Osteocyte (in vitro differentiated cells): Measurements from ENCODE around the gene BDNF. TPM values are rescaled to one million over a fixed set of nuclear protein-coding genes. Genes with fewer than 3 reads are reported as not detected.

ENCODE experiments used
- DNase-seq: peaks from one replicate; pipeline ENCODE4 v3.0.0; 2021; ENCODE audit warnings: mixed read lengths; ENCODE audit not compliant: unreplicated experiment; ENCODE audit errors: extremely low spot score
- H3K27ac Mint-ChIP-seq: one replicate; pipeline ENCODE4 v1.8.0; 2021; ENCODE audit warnings: mild to moderate bottlenecking, mixed read lengths; ENCODE audit not compliant: unreplicated experiment
- H3K27me3 Mint-ChIP-seq: one replicate; pipeline ENCODE4 v1.8.0; 2021; ENCODE audit warnings: mixed read lengths; ENCODE audit not compliant: unreplicated experiment
- H3K36me3 Mint-ChIP-seq: one replicate; pipeline ENCODE4 v1.8.0; 2021; ENCODE audit warnings: mixed read lengths; ENCODE audit not compliant: unreplicated experiment
- H3K4me1 Mint-ChIP-seq: one replicate; pipeline ENCODE4 v1.8.0; 2021; ENCODE audit warnings: mixed read lengths; ENCODE audit not compliant: unreplicated experiment
- H3K4me3 Mint-ChIP-seq: one replicate; pipeline ENCODE4 v1.8.0; 2021; ENCODE audit warnings: mild to moderate bottlenecking, moderate library complexity, mixed read lengths; ENCODE audit not compliant: unreplicated experiment
- H3K9me3 Mint-ChIP-seq: one replicate; pipeline ENCODE4 v1.8.0; 2021; ENCODE audit warnings: mixed read lengths; ENCODE audit not compliant: unreplicated experiment
- CTCF ChIP-seq: fragments of 200-600 bp; sonication (generic); IDR thresholded peaks from 2 replicates; pipeline ENCODE4 v1.5.0; 2021; ENCODE audit warnings: antibody characterized with exemption, mild to moderate bottlenecking, moderate library complexity
- total RNA-seq: library from RNA; stranded (reverse); gene quantifications from 2 replicates; pipeline ENCODE4 v1.2.1, GENCODE V29; 2021

BDNF gene
- total RNA-seq, 1 donor from 2014 or later, result 4.9 TPM

- no peak for DNase-seq
- H3K27ac Mint-ChIP-seq, result no peak overlapping the region
Observed at GRCh38 chr11:27611947-27612455, 88.3 kb downstream of the BDNF start.

GRCh38 chr11:27611390-27611789, 88.9 kb downstream of the BDNF start:
- Mint-ChIP-seq H3K9me3 (no peaks in the 10 kb centered on the region), H3K27me3 (peaks cover 46% of the 10 kb centered on the region), H3K4me3 (no peak overlapping the region), H3K27ac (no peak overlapping the region), H3K4me1 (no peaks in the 10 kb centered on the region), H3K36me3 (no peaks in the 10 kb centered on the region)
- no peak for DNase-seq
- no peak for TF ChIP-seq CTCF

More at GRCh38 chr11:27611947-27612455, 88.3 kb downstream of the BDNF start:
- H3K4me3 Mint-ChIP-seq, result no peak overlapping the region
- no peaks in the 10 kb centered on the region for H3K9me3 Mint-ChIP-seq
- H3K4me1 Mint-ChIP-seq, result no peaks in the 10 kb centered on the region
- H3K36me3 Mint-ChIP-seq, result no peaks in the 10 kb centered on the region
- no peak for TF ChIP-seq CTCF
- H3K27me3 Mint-ChIP-seq, result peaks cover 40% of the 10 kb centered on the region

GRCh38 chr11:27610946-27611345, 89.3 kb downstream of the BDNF start:
- TF ChIP-seq CTCF, result no peak
- H3K9me3 Mint-ChIP-seq, result no peaks in the 10 kb centered on the region
- H3K27ac Mint-ChIP-seq, result no peak overlapping the region
- peaks cover 48% of the 10 kb centered on the region for H3K27me3 Mint-ChIP-seq
- H3K36me3 Mint-ChIP-seq, result no peaks in the 10 kb centered on the region
- no peak overlapping the region for H3K4me3 Mint-ChIP-seq
- H3K4me1 Mint-ChIP-seq, result no peaks in the 10 kb centered on the region
- no peak for DNase-seq

DNA sequence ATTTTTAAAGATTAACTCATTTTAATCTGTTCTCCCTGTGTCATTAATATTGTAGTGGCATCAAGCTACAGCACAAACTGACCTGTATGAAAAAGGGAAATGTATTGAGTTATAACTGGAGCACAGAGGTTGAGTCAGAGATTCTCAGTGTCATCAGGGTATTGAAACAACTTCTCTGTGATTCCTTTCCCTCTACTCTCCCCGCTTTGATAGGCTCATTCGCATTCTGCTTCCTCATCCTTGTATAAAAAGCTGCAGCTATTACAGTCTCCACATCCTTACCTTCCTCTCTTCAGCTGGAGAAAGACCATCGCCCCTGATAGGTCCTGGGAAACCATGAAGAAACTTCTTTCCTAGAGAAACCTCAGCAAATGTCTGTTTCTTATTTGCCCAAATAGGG, 90.0 kb downstream of the BDNF start:
- Mint-ChIP-seq H3K27me3 (peaks cover 53% of the 10 kb centered on the region), H3K4me1 (no peaks in the 10 kb centered on the region), H3K9me3 (no peaks in the 10 kb centered on the region), H3K4me3 (no peak overlapping the region), H3K36me3 (no peaks in the 10 kb centered on the region), H3K27ac (no peak overlapping the region)
- TF ChIP-seq CTCF, result no peak
- no peak for DNase-seq

GRCh38 chr11:27608951-27609350, 91.3 kb downstream of the BDNF start:
- H3K9me3 Mint-ChIP-seq, result no peaks in the 10 kb centered on the region
- no peak for TF ChIP-seq CTCF
- no peak for DNase-seq
- H3K27me3 Mint-ChIP-seq, result peaks cover 55% of the 10 kb centered on the region
- H3K27ac Mint-ChIP-seq, result no peak overlapping the region
- no peak overlapping the region for H3K4me3 Mint-ChIP-seq
- no peaks in the 10 kb centered on the region for H3K36me3 Mint-ChIP-seq
- no peaks in the 10 kb centered on the region for H3K4me1 Mint-ChIP-seq
